GM18520 (cell line): ENCODE data around the gene ENO1.

Source experiments
- ATAC-seq: cut with Tn5 transposase; IDR thresholded peaks from one replicate; pipeline ENCODE4 v1.9.1; 2021; ENCODE audit not compliant: unreplicated experiment

The ENO1 gene

GRCh38 chr1:8871965-8872399 lies 6.5 kb downstream of the ENO1 start:
- no peak for ATAC-seq

GRCh38 chr1:8871539-8871935 lies 6.9 kb downstream of the ENO1 start:
- ATAC-seq: no peak

GRCh38 chr1:8870616-8871538 lies 7.6 kb downstream of the ENO1 start:
- no peak for ATAC-seq

- no peak for ATAC-seq
These were observed 8.4 kb downstream of the ENO1 start for GRCh38 chr1:8870103-8870502.

- no peak for ATAC-seq
These were observed 10.5 kb downstream of the ENO1 start for GRCh38 chr1:8867878-8868567.

- ATAC-seq: no peak
These were observed 11.6 kb downstream of the ENO1 start for GRCh38 chr1:8866792-8867415.

GRCh38 chr1:8866173-8866791 lies 12.2 kb downstream of the ENO1 start:
- ATAC-seq: no peak

GRCh38 chr1:8864713-8865344 lies 13.7 kb downstream of the ENO1 start:
- ATAC-seq: no peak

GRCh38 chr1:8863794-8864233 lies 14.7 kb downstream of the ENO1 start:
- no peak for ATAC-seq

GRCh38 chr1:8863138-8863537 lies 15.3 kb downstream of the ENO1 start:
- ATAC-seq: no peak

GRCh38 chr1:8862528-8862927 lies 16.0 kb downstream of the ENO1 start:
- ATAC-seq: no peak

GRCh38 chr1:8860738-8861516 lies 17.6 kb downstream of the ENO1 start:
- no peak for ATAC-seq

GRCh38 chr1:8858888-8859706 lies 19.4 kb downstream of the ENO1 start:
- ATAC-seq: no peak

- no peak for ATAC-seq
These were observed 20.3 kb downstream of the ENO1 start for GRCh38 chr1:8858112-8858668.

- ATAC-seq: no peak
These were observed 21.6 kb downstream of the ENO1 start for GRCh38 chr1:8856689-8857412.

GRCh38 chr1:8854240-8854639 lies 24.2 kb downstream of the ENO1 start:
- no peak for ATAC-seq

GRCh38 chr1:8851060-8851459 lies 27.4 kb downstream of the ENO1 start:
- ATAC-seq: no peak
